AG04449 (cell line): ENCODE results near the gene ZNF775.

ENCODE experiments used
- CTCF ChIA-PET: fragments of 350-600 bp; formaldehyde crosslinking; extraction: SDS; loops from one replicate; lab custom pipeline; 2021; ENCODE audit warnings: antibody characterized with exemption; lab: Yijun Ruan, JAX
- POLR2A ChIA-PET: fragments of 400-600, 350-600 bp; formaldehyde crosslinking; extraction: SDS; loops from one replicate; lab custom pipeline; 2020; ENCODE audit warnings: antibody characterized with exemption, inconsistent platforms; lab: Yijun Ruan, JAX
- DNase-seq: peaks from one replicate; pipeline ENCODE4 v3.0.0-alpha.2; 2010; ENCODE audit warnings: low read depth, low spot score
- H3K4me3 ChIP-seq: 2 replicates; pipeline ENCODE4 v1.5.1; 2011; ENCODE audit warnings: low read depth, mild to moderate bottlenecking, control low read depth, low read length
- TF ChIP-seq, protein P1 (sequence below): IDR thresholded peaks from one replicate; pipeline ENCODE4 v1.5.1; 2011; ENCODE audit warnings: mild to moderate bottlenecking, moderate library complexity, low read length, control low read depth, inconsistent platforms; ENCODE audit not compliant: insufficient read depth; ENCODE audit errors: missing control alignments

Gene ZNF775

DNA sequence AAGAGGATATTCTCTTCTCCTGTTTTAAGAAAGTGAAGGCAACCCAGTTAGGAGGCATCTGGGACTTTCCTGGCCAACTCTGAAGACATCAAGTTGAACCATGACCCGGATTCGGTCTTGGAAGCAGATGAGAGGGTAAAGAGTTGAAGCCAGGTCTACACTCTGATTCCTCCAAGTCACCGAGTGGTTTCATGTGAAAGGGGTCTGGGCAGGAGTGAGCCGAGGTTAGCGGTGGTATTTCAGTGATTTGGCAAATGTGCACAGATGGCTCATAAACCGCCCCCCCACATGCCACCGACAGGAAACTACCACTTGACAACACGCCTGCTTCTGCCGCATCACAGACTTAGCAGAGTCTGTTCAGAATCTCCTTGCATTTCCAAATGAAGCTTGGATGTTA, 21.9 kb upstream of the ZNF775 start:
- ChIA-PET POLR2A (no interaction called here), CTCF (interaction anchor here (0.7 to 4.1 kb wide), 10 partner anchors 10 to 90 kb away, joined by 3 to 39 read pairs (median 6); partner anchors contain the start of gene REPIN1)
- DNase-seq = no peak
- TF ChIP-seq, protein P1, sequence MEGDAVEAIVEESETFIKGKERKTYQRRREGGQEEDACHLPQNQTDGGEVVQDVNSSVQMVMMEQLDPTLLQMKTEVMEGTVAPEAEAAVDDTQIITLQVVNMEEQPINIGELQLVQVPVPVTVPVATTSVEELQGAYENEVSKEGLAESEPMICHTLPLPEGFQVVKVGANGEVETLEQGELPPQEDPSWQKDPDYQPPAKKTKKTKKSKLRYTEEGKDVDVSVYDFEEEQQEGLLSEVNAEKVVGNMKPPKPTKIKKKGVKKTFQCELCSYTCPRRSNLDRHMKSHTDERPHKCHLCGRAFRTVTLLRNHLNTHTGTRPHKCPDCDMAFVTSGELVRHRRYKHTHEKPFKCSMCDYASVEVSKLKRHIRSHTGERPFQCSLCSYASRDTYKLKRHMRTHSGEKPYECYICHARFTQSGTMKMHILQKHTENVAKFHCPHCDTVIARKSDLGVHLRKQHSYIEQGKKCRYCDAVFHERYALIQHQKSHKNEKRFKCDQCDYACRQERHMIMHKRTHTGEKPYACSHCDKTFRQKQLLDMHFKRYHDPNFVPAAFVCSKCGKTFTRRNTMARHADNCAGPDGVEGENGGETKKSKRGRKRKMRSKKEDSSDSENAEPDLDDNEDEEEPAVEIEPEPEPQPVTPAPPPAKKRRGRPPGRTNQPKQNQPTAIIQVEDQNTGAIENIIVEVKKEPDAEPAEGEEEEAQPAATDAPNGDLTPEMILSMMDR = no peak
- H3K4me3 ChIP-seq = no peak overlapping the region

- H3K4me3 ChIP-seq = no peak overlapping the region
- ChIA-PET POLR2A (no interaction called here), CTCF (interaction anchor here (0.9 to 4.1 kb wide), 4 partner anchors 14 to 61 kb away, joined by 3 to 39 read pairs (median 6); a partner anchor contains a TSS)
- TF ChIP-seq, protein P1 = no peak
- DNase-seq = no peak
Observed at GRCh38 chr7:150357771-150358427, 21.2 kb upstream of the ZNF775 start.

DNA sequence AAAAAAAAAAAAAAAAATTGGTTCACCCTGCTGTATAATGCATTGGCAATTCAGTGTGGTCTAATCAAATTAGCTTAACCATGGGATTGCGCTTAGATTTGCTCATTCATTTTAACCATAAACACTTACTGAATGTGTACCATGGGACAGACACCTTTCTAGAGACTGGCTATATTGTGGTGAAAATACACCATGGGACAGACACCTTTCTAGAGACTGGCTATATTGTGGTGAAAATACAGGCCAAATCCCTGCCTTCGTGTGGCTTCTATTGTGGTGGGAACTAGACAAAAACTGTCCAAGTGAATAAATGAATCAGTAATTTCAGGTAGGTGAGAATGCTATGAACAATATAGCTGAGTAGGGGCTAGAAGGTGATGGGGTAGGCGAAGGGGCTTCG, 20.7 kb upstream of the ZNF775 start:
- DNase-seq = no peak
- POLR2A ChIA-PET = no interaction called here
- H3K4me3 ChIP-seq = no peak overlapping the region
- TF ChIP-seq, protein P1 = no peak
- CTCF ChIA-PET = interaction anchor here (4.1 kb wide), 1 partner anchor 49 kb away, joined by 39 read pairs; a partner anchor contains a TSS

DNA sequence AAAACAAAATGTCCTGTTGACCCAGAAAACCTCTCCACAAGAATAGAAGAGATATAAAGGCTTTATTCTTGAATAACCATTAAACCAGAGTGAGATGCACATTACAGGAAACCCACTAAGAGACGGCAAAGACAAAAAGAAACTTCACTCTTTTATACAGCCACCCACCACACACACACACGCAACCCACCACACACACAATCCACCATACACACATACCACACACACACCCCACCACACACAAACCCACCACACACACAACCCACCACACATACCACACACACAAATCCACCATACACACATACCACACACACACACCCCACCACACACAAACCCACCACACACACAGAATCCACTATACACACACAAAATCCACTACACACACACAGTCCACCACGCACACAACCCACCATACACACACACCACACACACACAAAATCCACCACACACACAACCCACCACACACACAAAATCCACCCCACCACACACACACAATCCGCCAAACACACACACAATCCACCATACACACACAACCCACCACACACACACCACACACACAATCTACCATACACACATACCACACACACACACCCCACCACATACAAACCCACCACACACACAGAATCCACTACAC, 20.0 kb upstream of the ZNF775 start:
- TF ChIP-seq, protein P1 = no peak
- ChIA-PET CTCF (interaction anchor here (4.1 kb wide), 1 partner anchor 49 kb away, joined by 39 read pairs; a partner anchor contains a TSS), POLR2A (no interaction called here)
- no peak overlapping the region for H3K4me3 ChIP-seq
- no peak for DNase-seq

DNA sequence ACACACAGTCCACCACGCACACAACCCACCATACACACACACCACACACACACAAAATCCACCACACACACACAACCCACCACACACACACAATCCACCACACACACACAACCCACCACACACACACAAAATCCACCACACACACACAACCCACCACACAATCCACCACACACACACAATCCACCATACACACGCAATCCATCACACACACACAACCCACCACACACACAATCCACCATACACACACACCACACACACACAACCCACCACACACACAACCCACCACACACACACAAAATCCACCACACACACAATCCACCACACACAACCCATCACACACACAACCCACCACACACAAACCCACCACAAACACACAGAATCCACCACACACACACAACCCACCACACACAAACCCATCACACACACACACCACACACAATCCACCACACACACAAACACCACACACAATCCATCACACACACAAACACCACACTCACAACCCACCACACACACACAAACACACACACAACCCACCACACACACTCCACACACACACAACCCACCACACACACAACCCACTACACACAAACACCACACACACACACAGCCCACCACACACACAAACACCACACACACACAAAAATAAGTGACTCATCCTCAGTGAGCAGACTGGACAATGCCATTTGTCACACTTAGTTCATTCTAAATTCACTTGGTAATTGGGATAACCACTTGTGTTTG, 19.3 kb upstream of the ZNF775 start:
- H3K4me3 ChIP-seq = no peak overlapping the region
- TF ChIP-seq, protein P1 = no peak
- CTCF ChIA-PET = no interaction called here
- DNase-seq = no peak
- POLR2A ChIA-PET = no interaction called here
